Common myeloid progenitor, CD34-positive (primary cell): ENCODE results near the gene CYB5A.
A peak's percentile ranks its signal among the peaks of the same experiment; 100 is the strongest.
"Not testable (repeated sequence)": the region's sequence is repeated elsewhere in the genome, so short reads cannot be mapped to it uniquely, and the experiment has no call there.

Experiments used
- CTCF ChIA-PET: fragments of 350-600 bp; sonication (Branson Sonifier 250); formaldehyde crosslinking; loops from one replicate; lab custom pipeline; 2021; ENCODE audit warnings: antibody characterized with exemption; lab: Charles Lee
- POLR2A ChIA-PET: fragments of 350-600 bp; sonication (Branson Sonifier 250); formaldehyde crosslinking; loops from one replicate; lab custom pipeline; 2021; ENCODE audit warnings: antibody characterized with exemption; lab: Charles Lee
- DNase-seq, 3 donors: peaks; one replicate each; pipeline versions ENCODE4 v3.0.0 to v3.0.0-alpha.2; 2013
- H3K27ac ChIP-seq, 2 experiments: 1 replicate in 1 of 2; 2 replicates in 1 of 2; pipeline ENCODE4 v1.7.0; 2013; ENCODE audit warnings: inconsistent platforms in 2 of 2, low read length in 2 of 2, mild to moderate bottlenecking in 2 of 2, low read depth in 1 of 2, moderate library complexity in 1 of 2; ENCODE audit not compliant: severe bottlenecking in 2 of 2, insufficient read depth in 1 of 2, poor library complexity in 1 of 2
- H3K27me3 ChIP-seq, 5 experiments: replicated peaks in 2 of 5; 1 replicate in 3 of 5; 2 replicates in 2 of 5; pipeline versions ENCODE4 v1.6.1 to v1.7.0; 2013; ENCODE audit warnings: low read length in 4 of 5, mild to moderate bottlenecking in 2 of 5, moderate library complexity in 2 of 5, inconsistent platforms in 1 of 5; ENCODE audit not compliant: insufficient read depth in 5 of 5, control insufficient read depth in 4 of 5
- H3K36me3 ChIP-seq, 4 experiments: 1 replicate in 2 of 4; 2 replicates in 2 of 4; pipeline versions ENCODE4 v1.6.1 to v1.7.0; 2013; ENCODE audit warnings: low read length in 3 of 4, control low read depth in 1 of 4, mild to moderate bottlenecking in 1 of 4; ENCODE audit not compliant: control insufficient read depth in 4 of 4, insufficient read depth in 4 of 4
- H3K4me1 ChIP-seq, 4 experiments: 1 replicate in 3 of 4; 2 replicates in 1 of 4; pipeline versions ENCODE4 v1.6.1 to v1.7.1; 2013; ENCODE audit warnings: low read length in 3 of 4, mild to moderate bottlenecking in 3 of 4, control low read depth in 1 of 4, inconsistent platforms in 1 of 4, moderate library complexity in 1 of 4; ENCODE audit not compliant: control insufficient read depth in 4 of 4, insufficient read depth in 4 of 4; ENCODE audit errors: control extremely low read depth in 1 of 4
- H3K4me3 ChIP-seq, 7 experiments: 1 replicate in 4 of 7; 2 replicates in 3 of 7; pipeline versions ENCODE4 v1.5.1 to v1.7.0; 2013; ENCODE audit warnings: mild to moderate bottlenecking in 7 of 7, low read length in 6 of 7, moderate library complexity in 6 of 7, inconsistent platforms in 2 of 7, low read depth in 2 of 7, control low read depth in 1 of 7; ENCODE audit not compliant: insufficient read depth in 4 of 7, control insufficient read depth in 1 of 7; ENCODE audit errors: extremely low read depth in 1 of 7
- H3K9me3 ChIP-seq, 5 experiments: 1 replicate in 4 of 5; 2 replicates in 1 of 5; pipeline versions ENCODE4 v1.6.1 to v1.7.1; 2013; ENCODE audit warnings: low read length in 4 of 5, mild to moderate bottlenecking in 2 of 5, inconsistent platforms in 1 of 5, low read depth in 1 of 5, moderate library complexity in 1 of 5; ENCODE audit not compliant: control insufficient read depth in 4 of 5, insufficient read depth in 2 of 5; ENCODE audit errors: control extremely low read depth in 1 of 5
- WGBS: methylation state at CpG from one replicate; pipeline ENCODE4 v1.1.5; 2013; ENCODE audit not compliant: insufficient coverage; 5-methylcytosine and 5-hydroxymethylcytosine counted together

The CYB5A gene

DNA sequence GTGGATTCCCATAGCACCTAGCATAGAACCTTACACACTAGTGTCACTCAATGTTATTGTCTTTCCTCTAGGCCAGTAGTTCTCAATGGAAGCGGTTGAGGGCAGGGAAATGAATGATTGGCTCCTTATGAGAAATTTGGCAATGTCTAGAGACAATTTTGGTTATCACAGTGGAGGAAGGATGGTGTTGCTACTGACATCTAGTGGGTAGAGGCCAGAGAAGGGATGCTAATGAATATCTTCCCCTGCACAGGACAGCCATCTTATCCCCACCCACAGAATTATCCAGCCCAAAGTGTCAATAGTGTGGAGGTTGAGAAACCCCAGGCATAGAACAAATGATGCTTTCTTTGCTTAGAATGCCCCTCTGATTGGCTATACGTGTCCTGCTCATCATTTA, 39.6 kb upstream of the CYB5A start:
- Histone ChIP-seq H3K4me1 (no peaks in the 10 kb centered on the region), H3K4me3 (no peak overlapping the region), H3K27me3 (no peaks in the 10 kb centered on the region), H3K27ac (no peak overlapping the region), H3K36me3 (no peaks in the 10 kb centered on the region), H3K9me3 (no peaks in the 10 kb centered on the region)
- CTCF ChIA-PET: no interaction called here
- DNase-seq: peak; percentile 22 to 41 (median 37)
- POLR2A ChIA-PET: no interaction called here
- WGBS: 100% methylated on average over 1 of the region's 2 CpGs

DNA sequence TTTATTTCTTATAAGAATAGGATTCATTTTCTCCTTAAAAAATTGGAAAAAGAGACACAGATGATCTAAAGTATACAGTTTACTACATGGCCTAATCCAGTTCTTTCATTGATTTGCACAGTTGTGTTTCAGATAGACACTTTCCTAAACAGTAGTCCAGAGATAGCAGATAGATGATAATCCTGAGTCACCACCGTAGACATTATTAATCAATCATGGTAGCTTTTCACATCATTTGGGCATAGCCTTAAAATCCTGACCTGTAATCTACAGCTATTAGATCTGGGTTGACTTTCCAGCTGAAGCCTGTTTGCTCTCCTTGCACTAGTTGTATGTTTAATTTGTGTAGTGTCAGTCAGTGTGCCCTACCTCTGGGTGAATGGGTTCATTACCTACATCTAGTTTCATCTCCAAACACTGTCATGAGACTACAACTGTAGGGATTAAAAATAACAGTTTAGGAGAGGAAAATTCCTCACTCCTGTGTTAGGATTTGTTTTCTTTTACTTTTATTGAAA, 38.0 kb upstream of the CYB5A start:
- Histone ChIP-seq H3K9me3 (no peaks in the 10 kb centered on the region), H3K36me3 (no peaks in the 10 kb centered on the region), H3K27ac (no peak overlapping the region), H3K4me1 (no peaks in the 10 kb centered on the region), H3K27me3 (no peaks in the 10 kb centered on the region), H3K4me3 (no peak overlapping the region)
- WGBS: no CpG with 5 or more reads among the region's 1 CpG
- POLR2A ChIA-PET: no interaction called here
- no peak for DNase-seq
- CTCF ChIA-PET: interaction anchor here (1.0 to 1.3 kb wide), 4 partner anchors 12 to 136 kb away, joined by 3 to 7 read pairs (median 4); no protein-coding TSS in a partner anchor

- Histone ChIP-seq H3K27ac (no peak overlapping the region), H3K9me3 (no peaks in the 10 kb centered on the region), H3K36me3 (no peaks in the 10 kb centered on the region), H3K4me1 (no peaks in the 10 kb centered on the region), H3K27me3 (no peaks in the 10 kb centered on the region), H3K4me3 (no peak overlapping the region)
- WGBS: no CpG with 5 or more reads among the region's 2 CpGs
- DNase-seq: no peak
- ChIA-PET POLR2A (no interaction called here), CTCF (interaction anchor here (1.0 kb wide), 1 partner anchor 177 kb away, joined by 3 read pairs; no protein-coding TSS in a partner anchor)
Measured at GRCh38 chr18:74328206-74328605, 36.4 kb upstream of the CYB5A start.

GRCh38 chr18:74326791-74327190, 35.0 kb upstream of the CYB5A start:
- H3K27ac ChIP-seq, H3K27me3 ChIP-seq, POLR2A ChIA-PET, H3K9me3 ChIP-seq, H3K4me1 ChIP-seq, H3K4me3 ChIP-seq, DNase-seq, H3K36me3 ChIP-seq: not testable (repeated sequence)
- CTCF ChIA-PET: interaction anchor here (0.9 to 1.2 kb wide), 2 partner anchors 8 to 126 kb away, joined by 3 read pairs; no protein-coding TSS in a partner anchor
- no CpG with 5 or more reads among the region's 3 CpGs for WGBS

DNA sequence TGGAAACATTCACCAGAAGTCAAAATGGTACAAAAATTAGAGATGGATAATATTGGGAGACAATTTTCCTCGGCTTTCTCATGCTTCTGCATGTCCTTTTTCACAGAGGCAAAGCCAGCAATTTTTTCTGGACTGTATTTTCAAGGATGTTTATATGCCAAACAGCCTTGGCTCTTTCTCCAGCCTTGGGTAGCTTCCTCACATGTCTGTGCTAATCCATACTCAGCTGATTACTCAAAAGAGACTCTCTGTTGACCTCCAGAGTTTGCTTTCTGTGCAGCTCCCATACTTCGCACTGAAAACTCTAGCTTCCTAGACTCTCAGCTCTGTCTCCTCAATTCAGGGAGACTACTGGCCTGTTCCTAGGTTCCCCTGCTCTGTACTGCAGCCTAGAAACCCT, 34.5 kb upstream of the CYB5A start:
- Histone ChIP-seq H3K4me1 (no peaks in the 10 kb centered on the region), H3K27ac (no peak overlapping the region), H3K4me3 (no peak overlapping the region), H3K36me3 (no peaks in the 10 kb centered on the region), H3K9me3 (no peaks in the 10 kb centered on the region), H3K27me3 (no peaks in the 10 kb centered on the region)
- POLR2A ChIA-PET: no interaction called here
- no peak for DNase-seq
- CTCF ChIA-PET: interaction anchor here (0.9 kb wide), 1 partner anchor 126 kb away, joined by 3 read pairs; no protein-coding TSS in a partner anchor
- 100% methylated on average over 1 of the region's 2 CpGs for WGBS

DNA sequence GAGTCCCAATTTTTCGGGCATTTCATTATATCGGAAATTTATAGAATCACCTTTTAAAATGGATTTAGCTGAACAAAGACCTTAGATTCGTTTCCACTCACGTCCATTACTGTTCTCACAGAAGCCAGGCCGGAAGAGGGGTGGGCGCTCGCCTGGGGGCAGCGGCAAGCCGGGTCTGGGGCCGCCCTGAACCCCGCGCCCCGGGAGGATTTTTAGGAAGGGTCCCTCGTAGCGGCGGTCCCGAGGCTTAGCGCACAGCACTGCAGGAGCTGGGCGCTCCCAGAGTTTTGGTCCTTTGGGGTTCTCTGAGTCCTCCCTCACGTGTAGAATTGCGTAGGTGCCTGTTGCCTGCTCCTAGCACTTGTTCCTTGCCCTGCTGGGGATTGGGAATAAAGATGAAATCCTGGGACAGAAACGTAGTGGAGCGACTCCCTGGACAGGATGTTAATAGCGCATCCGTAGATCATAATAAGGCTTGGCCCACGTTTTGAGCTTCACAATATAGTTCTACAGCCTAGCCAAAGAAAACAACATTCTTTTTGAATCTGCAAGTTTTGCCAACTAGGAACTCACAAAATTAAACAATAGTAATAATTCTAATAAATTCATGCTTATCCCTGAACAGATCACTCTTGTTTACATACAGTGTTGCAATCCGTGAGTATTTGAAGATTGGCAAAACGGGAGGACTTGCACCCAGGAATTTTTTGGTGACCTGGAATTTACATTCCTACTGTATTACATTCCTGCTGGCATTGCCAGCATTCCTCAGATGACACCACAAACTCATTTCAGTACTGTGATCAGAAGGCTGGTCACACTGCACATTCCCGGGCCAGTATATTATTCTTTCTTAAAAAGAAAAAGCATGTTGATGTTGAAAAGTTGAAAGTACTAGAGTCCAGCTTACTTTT, 24.8 kb upstream of the CYB5A start:
- WGBS: 95% methylated on average over 28 of the region's 29 CpGs
- no peaks in the 10 kb centered on the region for H3K4me1 ChIP-seq
- H3K4me3 ChIP-seq: no peak overlapping the region
- ChIA-PET POLR2A (no interaction called here), CTCF (interaction anchor here (1.2 to 1.4 kb wide), 2 partner anchors 13 to 26 kb away, joined by 3 to 7 read pairs; no protein-coding TSS in a partner anchor)
- H3K27me3 ChIP-seq: no peaks in the 10 kb centered on the region
- peaks cover 0 to 6% (median 0%) of the 10 kb centered on the region in 5 experiments for H3K9me3 ChIP-seq
- no peaks in the 10 kb centered on the region for H3K36me3 ChIP-seq
- no peak overlapping the region for H3K27ac ChIP-seq
- DNase-seq: no peak
